ENCODE data around the gene MSI2.

DNA sequence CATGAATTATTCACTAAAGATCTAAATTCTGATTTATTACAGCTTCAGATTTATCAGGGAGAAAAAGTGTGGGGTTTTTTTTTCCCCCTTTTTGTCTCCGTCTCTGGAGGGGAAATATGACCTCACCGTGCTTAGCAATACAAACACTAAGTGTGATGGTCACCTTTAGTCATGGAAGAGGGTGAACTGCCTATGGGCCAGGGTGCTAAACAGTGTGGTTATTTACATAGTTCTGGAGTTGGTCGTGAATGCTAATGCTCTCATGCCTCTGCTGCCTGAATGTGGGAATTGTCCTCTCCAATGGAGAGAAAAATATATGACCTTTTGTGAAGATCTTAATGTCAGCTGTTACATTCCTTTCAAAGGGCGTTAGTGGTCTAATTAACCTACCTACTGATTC lies 44.8 kb upstream of the MSI2 start:
- TF ChIP-seq, protein P1, sequence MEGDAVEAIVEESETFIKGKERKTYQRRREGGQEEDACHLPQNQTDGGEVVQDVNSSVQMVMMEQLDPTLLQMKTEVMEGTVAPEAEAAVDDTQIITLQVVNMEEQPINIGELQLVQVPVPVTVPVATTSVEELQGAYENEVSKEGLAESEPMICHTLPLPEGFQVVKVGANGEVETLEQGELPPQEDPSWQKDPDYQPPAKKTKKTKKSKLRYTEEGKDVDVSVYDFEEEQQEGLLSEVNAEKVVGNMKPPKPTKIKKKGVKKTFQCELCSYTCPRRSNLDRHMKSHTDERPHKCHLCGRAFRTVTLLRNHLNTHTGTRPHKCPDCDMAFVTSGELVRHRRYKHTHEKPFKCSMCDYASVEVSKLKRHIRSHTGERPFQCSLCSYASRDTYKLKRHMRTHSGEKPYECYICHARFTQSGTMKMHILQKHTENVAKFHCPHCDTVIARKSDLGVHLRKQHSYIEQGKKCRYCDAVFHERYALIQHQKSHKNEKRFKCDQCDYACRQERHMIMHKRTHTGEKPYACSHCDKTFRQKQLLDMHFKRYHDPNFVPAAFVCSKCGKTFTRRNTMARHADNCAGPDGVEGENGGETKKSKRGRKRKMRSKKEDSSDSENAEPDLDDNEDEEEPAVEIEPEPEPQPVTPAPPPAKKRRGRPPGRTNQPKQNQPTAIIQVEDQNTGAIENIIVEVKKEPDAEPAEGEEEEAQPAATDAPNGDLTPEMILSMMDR (IDR thresholded peaks at IDR 0.05): no peak
- no peak for TF ChIP-seq EP300 (IDR thresholded peaks at IDR 0.05)

Measured in sigmoid colon (tissue), 4 donors.